HG02981 (cell line): Measurements from ENCODE around the gene UNC5A.

Experiments used
- ATAC-seq: cut with Tn5 transposase; IDR thresholded peaks from one replicate; pipeline ENCODE4 v1.9.1; 2021; ENCODE audit warnings: mild to moderate bottlenecking, moderate library complexity; ENCODE audit not compliant: unreplicated experiment

UNC5A gene

DNA sequence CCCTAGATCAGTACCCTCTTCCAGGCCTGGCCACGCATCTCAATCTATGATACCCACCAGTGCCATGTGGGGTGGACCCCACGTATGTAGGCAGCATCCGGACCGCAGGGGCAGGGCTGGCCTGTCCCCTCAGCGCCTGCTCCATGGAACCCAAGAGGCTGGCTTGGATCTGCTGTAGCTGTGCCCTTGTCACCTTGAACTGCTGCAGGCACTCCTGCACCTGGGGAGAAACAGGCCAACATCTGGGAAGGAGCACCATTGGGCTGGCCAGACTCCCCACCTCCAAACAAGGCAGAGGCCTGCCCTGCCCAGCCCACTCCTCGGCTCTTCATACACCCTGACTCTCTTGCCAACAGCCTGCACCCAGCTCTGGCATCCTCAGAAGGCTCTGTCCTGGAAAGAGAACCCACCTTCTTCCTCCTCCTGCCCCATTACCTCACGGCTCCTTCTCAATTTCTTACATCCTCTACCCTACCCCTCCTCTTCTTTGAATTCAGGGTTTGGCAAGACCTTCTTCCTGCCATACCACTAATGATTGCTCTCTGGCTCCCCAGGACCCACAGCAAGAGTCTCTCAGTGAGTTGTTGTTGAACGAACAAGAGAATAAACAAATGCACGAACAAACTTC lies 81.1 kb downstream of the UNC5A start:
- no peak for ATAC-seq

DNA sequence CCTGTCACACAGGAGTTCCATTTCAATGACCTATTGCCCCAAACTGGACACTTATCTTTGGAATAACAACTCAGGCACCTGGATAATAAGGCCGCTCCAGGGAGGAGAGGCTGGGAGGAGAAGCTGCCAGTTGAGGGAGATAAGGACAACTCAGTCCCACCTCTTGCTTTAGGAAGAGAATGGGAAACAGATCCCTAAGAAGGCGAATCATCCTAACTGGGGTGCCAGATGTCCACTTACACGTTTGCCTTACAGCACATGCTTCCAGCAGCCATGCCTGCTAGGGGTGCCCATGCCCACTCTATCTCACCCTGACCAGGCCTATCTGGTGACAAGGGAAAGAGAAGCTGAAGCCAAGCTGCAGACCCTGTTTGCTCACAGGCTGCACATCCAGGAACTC lies 82.3 kb downstream of the UNC5A start:
- no peak for ATAC-seq

DNA sequence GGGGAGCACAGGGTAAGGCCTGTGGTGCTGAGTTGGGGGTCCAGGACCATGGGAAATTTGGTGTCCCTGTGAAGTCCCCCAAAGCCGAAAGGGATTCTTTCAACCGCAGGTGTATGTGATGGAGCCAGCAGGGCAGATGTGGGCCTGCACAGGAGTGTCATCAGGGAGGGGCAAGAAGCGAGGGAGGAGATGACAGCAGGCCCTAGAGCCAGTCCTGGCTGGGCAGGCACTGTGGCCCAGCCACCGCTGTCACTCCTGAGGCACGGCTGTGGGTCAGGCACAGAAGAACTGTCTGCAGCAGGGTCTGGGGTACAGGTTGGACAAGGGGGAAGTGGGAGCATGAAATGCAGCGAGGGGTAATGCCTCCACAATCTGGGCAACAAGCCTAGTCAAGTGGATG lies 83.9 kb downstream of the UNC5A start:
- no peak for ATAC-seq

DNA sequence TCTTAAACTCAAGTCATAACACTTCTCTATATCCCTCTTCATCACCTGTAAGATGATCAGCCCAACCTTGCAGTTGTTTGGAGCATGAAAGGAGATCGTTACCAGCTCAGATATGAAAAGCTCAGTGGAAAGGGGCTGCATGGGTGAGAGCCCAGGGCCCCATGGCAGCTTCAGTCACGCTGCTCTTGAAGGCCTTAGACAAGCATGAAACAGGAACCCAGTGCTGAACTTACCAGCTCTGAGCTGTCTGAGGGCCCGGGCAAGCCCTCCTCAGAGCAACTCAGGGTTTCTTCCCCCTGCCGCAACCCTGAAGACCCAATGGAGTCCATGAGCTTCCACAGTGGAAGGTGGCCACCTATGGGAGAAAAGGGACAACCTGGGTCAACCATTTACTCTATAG lies 85.5 kb downstream of the UNC5A start:
- no peak for ATAC-seq

DNA sequence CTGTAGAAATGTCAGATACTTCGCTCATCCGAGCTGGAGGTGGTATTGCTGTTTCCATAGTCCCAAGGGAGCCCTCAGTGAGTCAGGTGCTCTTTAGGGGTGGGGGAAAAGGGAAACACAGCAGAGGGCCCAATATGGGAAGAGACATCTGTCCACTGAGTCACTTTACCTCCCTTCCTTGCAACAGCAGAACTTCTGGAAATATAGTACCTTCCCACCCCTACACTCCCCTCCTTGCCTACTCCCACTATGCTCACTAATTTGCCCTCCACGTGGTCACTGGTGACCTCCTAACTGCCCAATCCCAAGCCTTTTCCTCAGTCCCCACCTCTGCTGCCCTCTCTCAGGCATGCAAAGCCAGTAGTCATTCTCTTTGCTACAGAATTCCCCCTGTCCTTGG lies 86.9 kb downstream of the UNC5A start:
- ATAC-seq, result no peak

DNA sequence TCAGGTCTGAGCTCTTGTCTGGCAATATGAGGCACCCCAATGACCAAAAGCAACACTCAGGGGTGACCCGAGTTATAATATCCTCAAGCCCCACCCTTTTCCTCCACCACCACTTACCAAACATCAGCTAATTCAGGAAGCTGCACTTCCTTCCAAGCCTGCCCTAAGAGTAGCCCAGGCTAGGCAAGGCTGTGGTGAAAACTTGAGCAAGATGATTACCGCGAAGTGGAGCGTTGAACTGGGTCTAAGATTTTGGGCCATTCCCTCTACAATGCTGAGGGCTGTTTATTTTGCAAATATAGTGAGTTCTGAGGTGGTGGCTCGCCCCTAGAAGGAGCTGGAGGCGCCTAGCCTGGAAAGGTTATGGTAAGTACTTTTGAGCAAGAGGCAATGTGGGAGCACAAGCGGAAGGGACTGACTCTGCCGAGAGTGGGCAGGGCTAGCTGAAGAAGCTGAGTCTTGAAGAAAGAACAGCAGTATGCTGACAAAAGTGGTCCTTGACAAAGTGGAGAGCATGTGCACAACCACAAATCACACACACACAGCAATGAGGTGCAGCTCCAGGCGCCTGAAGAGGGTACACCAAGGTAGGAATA lies 89.0 kb downstream of the UNC5A start, which contains the start of gene HK3:
Gene HK3 (minus strand): TSS at position 51 of the 596 bp plus-strand sequence. CDS start 3,187 bp downstream, outside the sequence.
- ATAC-seq, result no peak

GRCh38 chr5:176899946-176900779 lies 89.8 kb downstream of the UNC5A start:
- ATAC-seq, result no peak

GRCh38 chr5:176900780-176901204 lies 90.4 kb downstream of the UNC5A start:
- ATAC-seq, result no peak

DNA sequence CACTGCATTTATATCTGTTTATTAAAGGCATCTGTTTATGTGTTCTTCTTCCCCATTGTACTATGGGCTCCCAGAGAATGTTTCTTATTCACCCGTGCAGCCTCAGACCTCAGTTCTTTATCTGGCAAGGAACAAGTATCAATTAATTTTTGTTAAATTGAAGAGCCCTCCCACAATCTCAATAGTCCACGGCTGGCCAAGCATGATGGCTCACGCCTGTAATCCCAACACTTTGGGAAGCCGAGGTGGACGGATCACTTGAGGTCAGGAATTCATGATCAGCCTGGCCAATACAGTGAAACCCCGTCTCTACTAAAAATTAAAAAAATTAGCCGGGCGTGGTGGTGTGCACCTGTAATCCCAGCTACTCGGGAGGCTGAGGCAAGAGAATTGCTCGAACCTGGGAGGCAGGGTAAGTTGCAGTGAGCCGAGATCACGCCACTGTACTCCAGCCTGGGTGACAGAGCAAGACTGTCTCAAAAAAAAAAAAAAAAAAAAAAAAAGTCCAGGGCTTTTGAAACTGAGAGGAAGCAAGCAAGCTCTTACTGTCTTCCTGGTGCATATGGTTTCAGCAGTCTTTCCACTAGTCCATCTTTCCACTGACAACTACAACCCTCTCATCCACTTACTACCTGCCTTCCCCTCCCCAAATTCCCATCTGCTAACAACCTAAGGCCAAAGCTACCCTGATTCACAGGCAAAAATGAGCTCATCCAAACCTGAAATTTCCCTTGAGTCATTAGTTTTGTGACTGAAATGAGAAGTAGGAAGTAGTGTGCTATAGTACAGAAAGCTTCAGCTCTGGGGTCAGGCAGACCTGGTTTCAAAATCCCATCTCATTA lies 91.1 kb downstream of the UNC5A start:
- peak; percentile 53 for ATAC-seq

DNA sequence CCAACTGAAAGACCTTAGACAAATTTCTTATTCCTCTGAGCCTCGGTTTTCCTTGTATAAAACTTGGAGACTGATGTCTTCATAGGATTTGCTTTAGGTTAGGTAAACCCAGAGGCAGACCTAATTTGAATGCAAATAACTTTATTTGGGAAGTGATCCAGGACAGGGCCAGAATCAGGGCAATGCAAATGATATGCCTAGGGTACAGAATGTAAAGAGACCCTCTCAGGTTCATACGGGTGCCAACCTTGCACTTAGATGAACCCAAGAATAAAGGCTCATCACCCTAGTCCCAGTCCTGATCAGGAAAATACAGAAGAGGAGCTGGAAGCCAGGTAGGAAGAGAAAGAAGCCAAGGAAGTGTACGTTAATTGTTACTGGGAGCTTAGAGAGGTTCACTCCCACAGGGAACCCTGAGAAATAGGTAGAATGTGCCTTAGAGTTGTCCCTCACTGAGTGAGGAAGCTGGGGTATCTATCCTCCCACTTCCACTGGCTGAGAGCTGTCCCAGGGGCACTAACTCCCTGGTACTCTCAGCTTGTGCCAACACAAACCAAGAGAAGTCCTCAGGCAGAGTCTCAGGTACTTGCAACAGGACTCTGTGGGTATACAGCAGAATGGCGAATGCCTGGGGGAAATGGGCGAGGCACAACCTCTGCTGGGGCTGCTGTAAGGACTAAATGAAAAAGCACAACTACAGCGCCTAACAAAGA lies 91.9 kb downstream of the UNC5A start:
- no peak for ATAC-seq

DNA sequence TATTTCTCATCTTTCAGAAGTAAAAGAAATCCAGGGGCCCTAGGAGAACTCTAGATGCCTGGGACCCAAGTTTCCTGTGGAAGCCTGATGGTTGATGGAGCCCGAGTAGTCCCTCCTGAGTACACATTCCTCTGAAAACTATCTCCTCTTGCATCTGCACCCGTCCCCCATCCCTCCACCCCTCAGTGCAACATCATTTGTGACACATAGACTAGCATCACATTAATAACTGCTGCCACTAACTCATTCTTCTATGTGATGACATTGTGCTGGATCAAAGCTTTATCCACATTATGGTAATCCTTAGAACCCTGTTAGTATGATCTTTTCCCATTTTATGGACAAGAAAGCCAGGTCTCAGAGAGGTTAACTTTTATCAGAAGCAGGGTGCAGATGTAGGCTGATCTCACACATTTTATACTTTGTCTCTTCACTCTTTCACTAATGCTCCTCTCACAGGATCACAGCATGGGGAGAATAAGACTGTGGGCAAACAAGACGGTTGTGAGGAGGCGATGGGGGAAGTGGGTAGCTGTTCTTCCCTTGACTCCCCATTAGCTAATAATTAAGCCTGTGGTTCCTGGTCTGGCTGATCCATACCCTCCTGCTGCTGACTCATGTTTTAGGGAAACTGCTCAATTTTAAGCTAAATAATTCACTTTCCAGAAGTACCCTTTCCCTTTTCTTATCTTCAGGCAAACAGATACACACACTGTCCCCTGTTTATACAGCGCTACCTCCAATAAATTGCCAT lies 92.7 kb downstream of the UNC5A start:
- no peak for ATAC-seq

GRCh38 chr5:176904276-176904675 lies 93.9 kb downstream of the UNC5A start:
- ATAC-seq, result no peak

- no peak for ATAC-seq
Measured at GRCh38 chr5:176906126-176906525, 95.8 kb downstream of the UNC5A start.

- no peak for ATAC-seq
Measured at GRCh38 chr5:176906796-176907195, 96.4 kb downstream of the UNC5A start.

- ATAC-seq, result no peak
Measured at GRCh38 chr5:176908675-176909368, 98.5 kb downstream of the UNC5A start.

GRCh38 chr5:176912115-176912514 lies 101.8 kb downstream of the UNC5A start:
- no peak for ATAC-seq

- ATAC-seq, result no peak
Measured at GRCh38 chr5:176915906-176916305, 105.5 kb downstream of the UNC5A start.

GRCh38 chr5:176916337-176916736 lies 106.0 kb downstream of the UNC5A start:
- ATAC-seq, result no peak

GRCh38 chr5:176918613-176919012 lies 108.3 kb downstream of the UNC5A start:
- ATAC-seq, result no peak
